Prostate gland (tissue), 2 donors: ENCODE results near the gene CDC42SE1.

Source experiments
- CTCF ChIP-seq, 4 experiments: fragments of 200-600 bp in 2 of 4; fragments of 450-650 bp in 2 of 4; sonication (generic) in 2 of 4; IDR thresholded peaks; 1 replicate in 3 of 4; 2 replicates in 1 of 4; pipeline ENCODE4 v1.5.1; 2016 to 2019; ENCODE audit warnings: antibody characterized with exemption in 4 of 4, mild to moderate bottlenecking in 2 of 4, moderate library complexity in 2 of 4
- POLR2A ChIP-seq: fragments of 450-650 bp; IDR thresholded peaks from one replicate; pipeline ENCODE4 v1.6.1; 2016; ENCODE audit warnings: antibody characterized with exemption, mild to moderate bottlenecking
- POLR2AphosphoS5 ChIP-seq: sonication (generic); formaldehyde crosslinking; IDR thresholded peaks from one replicate; pipeline ENCODE4 v1.6.1; 2017; ENCODE audit warnings: antibody characterized with exemption

DNA sequence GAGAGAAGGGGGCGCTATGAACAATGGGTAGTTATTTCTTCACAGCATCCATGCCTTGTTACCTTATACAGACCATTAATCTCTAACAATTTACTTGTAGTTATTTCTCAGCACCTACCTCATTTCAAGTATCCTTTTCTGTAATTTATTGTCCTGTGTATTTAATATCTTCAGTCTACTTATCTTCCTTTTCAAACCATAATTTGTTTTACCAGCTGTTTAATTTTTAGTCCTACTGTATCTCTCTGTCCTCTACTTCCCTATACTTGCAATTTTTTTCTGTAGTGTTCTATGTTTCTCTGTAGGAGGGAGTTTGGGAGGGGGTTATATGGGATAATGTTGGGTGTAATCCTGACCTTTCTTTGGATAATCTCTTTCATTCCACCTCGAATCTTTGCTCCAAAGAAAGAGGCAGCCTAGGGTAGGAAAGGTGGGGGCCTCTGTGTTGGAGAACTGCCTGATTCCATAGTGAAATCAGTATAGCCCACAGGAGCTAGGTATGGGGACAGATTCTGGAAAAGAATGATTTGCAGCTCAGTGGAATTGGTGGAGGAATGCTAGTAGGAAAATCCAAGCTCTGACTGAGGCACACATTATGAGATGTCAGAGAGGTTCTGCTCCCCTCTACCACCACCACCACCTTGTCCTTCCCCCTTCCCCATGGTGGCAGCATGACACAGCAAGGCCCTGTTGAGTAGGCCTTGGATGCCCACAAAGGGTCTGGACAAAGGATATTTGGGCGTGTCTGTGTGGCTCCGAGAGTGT is 1.4 kb upstream of the CDC42SE1 start:
- TF ChIP-seq CTCF (IDR thresholded peaks at IDR 0.05) (no peak), POLR2AphosphoS5 (no peak), POLR2A (no peak)
